Neural progenitor cell (in vitro differentiated cells): Measurements from ENCODE around the gene MLKL. TPM values are rescaled to one million over a fixed set of nuclear protein-coding genes. Genes with fewer than 3 reads are reported as not detected.

ENCODE experiments used
- DNase-seq: peaks from one replicate; pipeline ENCODE4 v3.0.0-alpha.2; 2016; ENCODE audit warnings: low spot score
- H2AFZ ChIP-seq: fragments of 200-600 bp; sonication (generic); replicated peaks from 2 replicates; pipeline ENCODE4 v1.6.1; 2016; ENCODE audit warnings: antibody characterized with exemption
- H3F3A ChIP-seq: fragments of 200-600 bp; sonication (generic); 2 replicates; pipeline ENCODE4 v1.6.1; 2016; ENCODE audit warnings: antibody characterized with exemption, low read depth
- H3K27ac ChIP-seq: fragments of 200-600 bp; sonication (generic); 2 replicates; pipeline ENCODE4 v1.5.1; 2016; ENCODE audit warnings: mild to moderate bottlenecking
- H3K27me3 ChIP-seq: fragments of 200-600 bp; sonication (generic); 2 replicates; pipeline ENCODE4 v1.6.1; 2016; ENCODE audit warnings: mild to moderate bottlenecking, moderate library complexity
- H3K36me3 ChIP-seq: fragments of 200-600 bp; sonication (generic); 2 replicates; pipeline ENCODE4 v1.5.1; 2016
- H3K4me1 ChIP-seq: fragments of 200-600 bp; sonication (generic); 2 replicates; pipeline ENCODE4 v1.6.1; 2016; ENCODE audit warnings: mixed run types
- H3K4me2 ChIP-seq: fragments of 200-600 bp; sonication (generic); 2 replicates; pipeline ENCODE4 v1.6.1; 2016
- H3K4me3 ChIP-seq: fragments of 200-600 bp; sonication (generic); 2 replicates; pipeline ENCODE4 v1.5.1; 2016
- H3K79me2 ChIP-seq: fragments of 200-600 bp; sonication (generic); 2 replicates; pipeline ENCODE4 v1.6.1; 2016; ENCODE audit warnings: low read depth
- H3K9ac ChIP-seq: fragments of 200-600 bp; sonication (generic); 2 replicates; pipeline ENCODE4 v1.6.1; 2016
- H3K9me3 ChIP-seq: fragments of 200-600 bp; sonication (generic); 2 replicates; pipeline ENCODE4 v1.5.1; 2016; ENCODE audit warnings: low read depth
- H4K20me1 ChIP-seq: fragments of 200-600 bp; sonication (generic); 2 replicates; pipeline ENCODE4 v1.6.1; 2016; ENCODE audit warnings: low read depth
- H3K27ac Mint-ChIP-seq: 3 replicates; pipeline ENCODE4 v1.8.0; 2021; ENCODE audit warnings: mixed read lengths
- H3K27me3 Mint-ChIP-seq: 2 replicates; pipeline ENCODE4 v1.8.0; 2022; ENCODE audit warnings: low read depth, mild to moderate bottlenecking, inconsistent platforms, moderate library complexity, mixed read lengths; ENCODE audit not compliant: insufficient read depth
- H3K36me3 Mint-ChIP-seq: 3 replicates; pipeline ENCODE4 v1.8.0; 2021; ENCODE audit warnings: mixed read lengths
- H3K4me1 Mint-ChIP-seq: 3 replicates; pipeline ENCODE4 v1.8.0; 2021; ENCODE audit warnings: mixed read lengths
- H3K4me3 Mint-ChIP-seq: 3 replicates; pipeline ENCODE4 v1.8.0; 2021; ENCODE audit warnings: mild to moderate bottlenecking, moderate library complexity, mixed read lengths
- H3K9me3 Mint-ChIP-seq: 3 replicates; pipeline ENCODE4 v1.8.0; 2020; ENCODE audit warnings: mixed read lengths
- CTCF ChIP-seq: fragments of 200-600 bp; sonication (generic); IDR thresholded peaks from 2 replicates; pipeline ENCODE4 v1.5.1; 2017; ENCODE audit warnings: antibody characterized with exemption, mild to moderate bottlenecking
- EZH2 ChIP-seq: fragments of 200-600 bp; sonication (generic); IDR thresholded peaks from 2 replicates; pipeline ENCODE4 v1.6.1; 2017; ENCODE audit warnings: antibody characterized with exemption, mild to moderate bottlenecking, moderate library complexity
- EZH2phosphoT487 ChIP-seq: fragments of 200-600 bp; sonication (generic); IDR thresholded peaks from 2 replicates; pipeline ENCODE4 v1.6.1; 2017; ENCODE audit warnings: antibody characterized with exemption
- total RNA-seq: library from RNA; depleted of rRNA; stranded (reverse); fragments of >200 nt; gene quantifications from 2 replicates; pipeline ENCODE4 v1.2.3, GENCODE V29; 2015; ENCODE audit warnings: low replicate concordance

Gene MLKL
- total RNA-seq, 1 donor from 2014 or later = 0.04 TPM

DNA sequence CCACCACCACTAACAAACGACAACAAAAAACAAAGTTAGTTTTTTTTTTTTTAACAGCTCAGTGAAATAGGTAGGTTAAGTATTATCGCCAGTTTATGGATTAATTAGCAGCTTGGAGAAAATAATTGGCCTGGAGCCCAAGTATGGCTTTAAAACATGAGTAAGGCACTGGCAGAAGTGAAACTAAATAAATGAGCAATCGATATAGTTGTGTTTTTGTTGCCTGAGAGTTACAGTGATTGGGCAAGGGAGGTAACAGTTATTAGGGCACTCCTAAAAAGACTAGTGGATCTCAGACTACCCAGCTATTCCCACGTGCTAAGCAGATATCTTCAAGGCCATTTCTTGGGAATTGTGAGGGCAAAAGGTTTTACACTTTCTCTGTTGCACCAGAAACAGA lies 2.4 kb downstream of the MLKL start:
- Histone ChIP-seq H3K4me2 (no peak overlapping the region), H4K20me1 (no peaks in the 10 kb centered on the region), H3K36me3 (no peaks in the 10 kb centered on the region), H3K27ac (no peak overlapping the region), H3F3A (no peaks in the 10 kb centered on the region), H2AFZ (no peak overlapping the region), H3K4me3 (no peak overlapping the region), H3K4me1 (no peaks in the 10 kb centered on the region), H3K79me2 (no peaks in the 10 kb centered on the region), H3K9me3 (no peaks in the 10 kb centered on the region), H3K9ac (no peak overlapping the region), H3K27me3 (peaks cover 29% of the 10 kb centered on the region)
- TF ChIP-seq CTCF = no peak
- TF ChIP-seq EZH2 = no peak
- TF ChIP-seq EZH2phosphoT487 = no peak
- Mint-ChIP-seq H3K9me3 (no peaks in the 10 kb centered on the region), H3K27me3 (peaks cover 7% of the 10 kb centered on the region), H3K4me3 (no peak overlapping the region), H3K4me1 (peaks cover 8% of the 10 kb centered on the region), H3K27ac (no peak overlapping the region), H3K36me3 (no peaks in the 10 kb centered on the region)
- no peak for DNase-seq

GRCh38 chr16:74695450-74696422 lies 4.9 kb downstream of the MLKL start:
- no peaks in the 10 kb centered on the region for H3K9me3 Mint-ChIP-seq
- Histone ChIP-seq H3K27ac (no peak overlapping the region), H2AFZ (peak overlapping the region; percentile 59), H3K27me3 (peaks cover 20% of the 10 kb centered on the region), H3K4me1 (no peaks in the 10 kb centered on the region), H3K9me3 (no peaks in the 10 kb centered on the region), H3F3A (no peaks in the 10 kb centered on the region), H3K79me2 (no peaks in the 10 kb centered on the region), H4K20me1 (no peaks in the 10 kb centered on the region), H3K4me2 (peak overlapping the region; percentile 68), H3K36me3 (no peaks in the 10 kb centered on the region), H3K4me3 (peak overlapping the region; percentile 46), H3K9ac (no peak overlapping the region)
- DNase-seq = peak; percentile 88
- H3K4me3 Mint-ChIP-seq = peak overlapping the region; percentile 85
- H3K4me1 Mint-ChIP-seq = peaks cover 6% of the 10 kb centered on the region
- H3K27ac Mint-ChIP-seq = no peak overlapping the region
- no peaks in the 10 kb centered on the region for H3K36me3 Mint-ChIP-seq
- peaks cover 3% of the 10 kb centered on the region for H3K27me3 Mint-ChIP-seq
- TF ChIP-seq CTCF = no peak
- TF ChIP-seq EZH2phosphoT487 = no peak
- no peak for TF ChIP-seq EZH2

DNA sequence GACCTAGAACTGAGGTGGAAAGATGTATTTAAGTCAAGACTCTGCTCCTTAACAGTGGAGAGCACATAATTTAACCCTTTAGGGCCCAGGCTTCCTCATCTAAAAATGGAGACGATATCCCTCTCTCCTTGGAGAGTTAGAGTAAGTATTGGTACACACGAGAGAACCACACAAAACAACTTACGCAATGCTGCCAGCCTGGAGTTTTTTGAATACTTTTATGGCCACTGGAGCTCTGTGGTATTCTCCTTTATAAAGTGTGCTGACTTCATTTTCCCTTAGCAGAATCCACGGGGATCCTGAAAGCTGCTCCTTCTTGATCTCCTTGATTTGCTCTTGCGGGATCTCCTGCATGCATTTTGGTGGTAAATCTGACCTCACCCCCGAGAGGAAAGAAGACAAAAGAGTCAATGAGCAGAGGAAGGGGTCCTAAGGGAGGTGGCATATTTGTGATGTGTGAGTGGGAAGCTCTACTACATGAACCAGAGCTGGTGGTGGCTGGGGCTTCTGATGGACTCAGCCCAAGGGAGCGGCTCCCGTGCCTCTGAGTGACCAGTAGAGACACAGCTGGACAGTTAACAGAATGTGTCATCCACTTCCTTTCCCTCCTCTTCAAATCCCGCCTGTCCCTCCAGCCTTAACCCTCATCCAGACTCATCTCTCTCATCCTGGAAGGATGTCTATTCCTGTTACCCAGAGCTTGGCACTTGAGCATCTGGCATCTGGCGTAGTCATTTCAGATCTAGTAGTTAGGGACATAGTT lies 9.4 kb downstream of the MLKL start:
- Histone ChIP-seq H3F3A (no peaks in the 10 kb centered on the region), H3K36me3 (no peaks in the 10 kb centered on the region), H3K9me3 (no peaks in the 10 kb centered on the region), H3K27me3 (no peaks in the 10 kb centered on the region), H4K20me1 (no peaks in the 10 kb centered on the region), H3K79me2 (no peaks in the 10 kb centered on the region), H3K4me1 (no peaks in the 10 kb centered on the region), H3K9ac (no peak overlapping the region), H3K4me2 (no peak overlapping the region), H3K27ac (no peak overlapping the region), H3K4me3 (no peak overlapping the region), H2AFZ (no peak overlapping the region)
- no peak for DNase-seq
- no peak for TF ChIP-seq EZH2phosphoT487
- no peak for TF ChIP-seq CTCF
- no peak for TF ChIP-seq EZH2
- Mint-ChIP-seq H3K4me1 (peaks cover 5% of the 10 kb centered on the region), H3K4me3 (no peak overlapping the region), H3K27ac (no peak overlapping the region), H3K36me3 (no peaks in the 10 kb centered on the region), H3K27me3 (peaks cover 3% of the 10 kb centered on the region), H3K9me3 (peaks cover 2% of the 10 kb centered on the region)
